IMR-90 (cell line): ENCODE data around the gene CSK. TPM values are rescaled to one million over a fixed set of nuclear protein-coding genes. Genes with fewer than 3 reads are reported as not detected.

Experiments
- ATAC-seq: fragments of 200-7000 bp; cut with Tn5 transposase; 2 replicates; pipeline ENCODE4 v1.9.1; 2020; ENCODE audit warnings: low read depth, mild to moderate bottlenecking, moderate library complexity
- BruUV-seq: library from RNA; stranded (reverse); fragments of 400-500 nt; replicated peaks from 2 replicates; lab custom pipeline; 2021; lab: Mats Ljungman, UMichigan
- CTCF ChIA-PET: fragments of 300-600 bp; formaldehyde crosslinking; extraction: SDS; loops from one replicate; lab custom pipeline; 2021; ENCODE audit warnings: antibody characterized with exemption; lab: Yijun Ruan, JAX
- POLR2A ChIA-PET: fragments of 300-600 bp; sonication (Branson Sonifier 250); formaldehyde crosslinking; loops from one replicate; lab custom pipeline; 2022; ENCODE audit warnings: antibody characterized with exemption; ENCODE audit not compliant: unreplicated experiment; lab: Charles Lee
- DNase-seq: peaks from one replicate; pipeline ENCODE4 v3.0.0; 2013
- H2AFZ ChIP-seq: replicated peaks from 2 replicates; pipeline ENCODE3; 2013; ENCODE audit warnings: low read length, mild to moderate bottlenecking; ENCODE audit not compliant: poor library complexity
- H2AK5ac ChIP-seq: 2 replicates; pipeline ENCODE4 v1.6.1; 2013; ENCODE audit warnings: low read depth, low read length, inconsistent platforms
- H2AK9ac ChIP-seq: replicated peaks from 2 replicates; pipeline ENCODE3; 2013; ENCODE audit warnings: mild to moderate bottlenecking, low read depth, low read length, moderate library complexity; ENCODE audit not compliant: poor library complexity
- H2BK120ac ChIP-seq: 2 replicates; pipeline ENCODE4 v1.6.1; 2013; ENCODE audit warnings: low read depth, low read length, inconsistent platforms
- H2BK15ac ChIP-seq: 3 replicates; pipeline ENCODE4 v1.6.1; 2013; ENCODE audit warnings: low read depth, low read length, inconsistent platforms
- H2BK20ac ChIP-seq: 2 replicates; pipeline ENCODE4 v1.6.1; 2013; ENCODE audit warnings: low read depth, mild to moderate bottlenecking, inconsistent platforms, low read length, moderate library complexity
- H2BK5ac ChIP-seq: 2 replicates; pipeline ENCODE4 v1.6.1; 2013; ENCODE audit warnings: mild to moderate bottlenecking, low read depth, low read length, inconsistent platforms; ENCODE audit not compliant: poor library complexity, severe bottlenecking
- H3K14ac ChIP-seq: replicated peaks from 2 replicates; pipeline ENCODE4 v1.6.1; 2013; ENCODE audit warnings: low read depth, low read length, inconsistent platforms
- H3K18ac ChIP-seq: 2 replicates; pipeline ENCODE4 v1.6.1; 2013; ENCODE audit warnings: low read depth, low read length, control low read depth
- H3K23ac ChIP-seq: 2 replicates; pipeline ENCODE4 v1.6.1; 2013; ENCODE audit warnings: low read depth, low read length, inconsistent platforms
- H3K27ac ChIP-seq: 2 replicates; pipeline ENCODE4 v1.5.1; 2013; ENCODE audit warnings: mild to moderate bottlenecking, control low read depth, low read length; ENCODE audit not compliant: insufficient read depth
- H3K27me3 ChIP-seq: 2 replicates; pipeline ENCODE4 v1.6.1; 2013; ENCODE audit warnings: low read length; ENCODE audit not compliant: control insufficient read depth, insufficient read depth
- H3K36me3 ChIP-seq: 2 replicates; pipeline ENCODE4 v1.6.1; 2013; ENCODE audit warnings: low read length, mixed read lengths; ENCODE audit not compliant: control insufficient read depth, insufficient read depth
- H3K4ac ChIP-seq: 2 replicates; pipeline ENCODE4 v1.6.1; 2013; ENCODE audit warnings: low read depth, low read length, inconsistent platforms
- H3K4me1 ChIP-seq: 2 replicates; pipeline ENCODE4 v1.6.1; 2013; ENCODE audit warnings: low read length, mixed read lengths; ENCODE audit not compliant: control insufficient read depth, insufficient read depth
- H3K4me2 ChIP-seq: 2 replicates; pipeline ENCODE4 v1.6.1; 2013; ENCODE audit warnings: low read depth, mild to moderate bottlenecking, control low read depth, low read length, moderate library complexity
- H3K4me3 ChIP-seq: 2 replicates; pipeline ENCODE4 v1.5.1; 2013; ENCODE audit warnings: low read depth, mild to moderate bottlenecking, control low read depth, low read length, moderate library complexity; ENCODE audit not compliant: insufficient read depth
- H3K56ac ChIP-seq: 2 replicates; pipeline ENCODE4 v1.6.1; 2013; ENCODE audit warnings: low read length, inconsistent platforms; ENCODE audit not compliant: insufficient read depth; ENCODE audit errors: extremely low read depth
- H3K79me1 ChIP-seq, 2 experiments: 2 replicates each; pipeline ENCODE4 v1.6.1; 2013; ENCODE audit warnings: low read length in 2 of 2, inconsistent platforms in 1 of 2, low read depth in 1 of 2
- H3K9ac ChIP-seq: 2 replicates; pipeline ENCODE4 v1.6.1; 2013; ENCODE audit warnings: low read depth, low read length, control low read depth
- H3K9me1 ChIP-seq: 2 replicates; pipeline ENCODE4 v1.6.1; 2013; ENCODE audit warnings: low read length, inconsistent platforms; ENCODE audit not compliant: insufficient read depth
- H3K9me3 ChIP-seq: 2 replicates; pipeline ENCODE4 v1.6.1; 2013; ENCODE audit warnings: low read length; ENCODE audit not compliant: control insufficient read depth, insufficient read depth
- H4K20me1 ChIP-seq: 2 replicates; pipeline ENCODE4 v1.6.1; 2013; ENCODE audit warnings: low read length, inconsistent platforms; ENCODE audit not compliant: insufficient read depth
- H4K5ac ChIP-seq: 2 replicates; pipeline ENCODE4 v1.6.1; 2013; ENCODE audit warnings: mild to moderate bottlenecking, low read depth, low read length, control low read depth
- H4K8ac ChIP-seq, 2 experiments: 2 replicates each; pipeline ENCODE4 v1.6.1; 2013; ENCODE audit warnings: low read depth in 2 of 2, low read length in 2 of 2, control low read depth in 1 of 2, inconsistent platforms in 1 of 2
- H4K91ac ChIP-seq: 2 replicates; pipeline ENCODE4 v1.6.1; 2013; ENCODE audit warnings: low read depth, low read length, inconsistent platforms; ENCODE audit not compliant: insufficient read depth
- BHLHE40 ChIP-seq: fragments of 150-350 bp; IDR thresholded peaks from 2 replicates; pipeline ENCODE4 v1.6.1; 2016; ENCODE audit warnings: mild to moderate bottlenecking, low read depth, low read length
- CEBPB ChIP-seq: IDR thresholded peaks from 2 replicates; pipeline ENCODE4 v1.6.1; 2012; ENCODE audit warnings: low read depth, low read length, improper control_type of control experiment
- CHD1 ChIP-seq: IDR thresholded peaks from 2 replicates; pipeline ENCODE4 v1.6.1; 2012; ENCODE audit warnings: low read depth, low read length, improper control_type of control experiment
- FOS ChIP-seq: fragments of 150-350 bp; IDR thresholded peaks from 2 replicates; pipeline ENCODE4 v1.6.1; 2016; ENCODE audit warnings: low read depth, low read length
- MAZ ChIP-seq: IDR thresholded peaks from 2 replicates; pipeline ENCODE4 v1.6.1; 2012; ENCODE audit warnings: low read depth, mild to moderate bottlenecking, low read length, improper control_type of control experiment, moderate library complexity, borderline replicate concordance
- MXI1 ChIP-seq: IDR thresholded peaks from 2 replicates; pipeline ENCODE4 v1.6.1; 2012; ENCODE audit warnings: low read depth, mild to moderate bottlenecking, low read length, moderate library complexity, borderline replicate concordance
- NFE2L2 ChIP-seq: fragments of 150-350 bp; IDR thresholded peaks from 2 replicates; pipeline ENCODE4 v1.6.1; 2016; ENCODE audit warnings: low read depth, mild to moderate bottlenecking, low read length
- POLR2A ChIP-seq: IDR thresholded peaks from 2 replicates; pipeline ENCODE4 v1.6.1; 2012; ENCODE audit warnings: mild to moderate bottlenecking, low read depth, low read length
- RAD21 ChIP-seq: IDR thresholded peaks from 2 replicates; pipeline ENCODE4 v1.6.1; 2012; ENCODE audit warnings: low read length, improper control_type of control experiment
- RCOR1 ChIP-seq: IDR thresholded peaks from 2 replicates; pipeline ENCODE4 v1.6.1; 2012; ENCODE audit warnings: mild to moderate bottlenecking, low read length, improper control_type of control experiment; ENCODE audit not compliant: insufficient replicate concordance
- SMC3 ChIP-seq: fragments of 150-350 bp; IDR thresholded peaks from 2 replicates; pipeline ENCODE4 v1.6.1; 2016; ENCODE audit warnings: low read depth, mild to moderate bottlenecking, antibody characterized with exemption, low read length, moderate library complexity
- USF2 ChIP-seq: fragments of 150-350 bp; IDR thresholded peaks from 2 replicates; pipeline ENCODE4 v1.6.1; 2017; ENCODE audit warnings: mild to moderate bottlenecking, antibody characterized with exemption, low read length, low read depth
- WGBS, 2 experiments: methylation state at CpG; one replicate each; pipeline versions ENCODE4 v1.1.5 to v1.1.7; 2013; ENCODE audit warnings: missing lambda C conversion rate in 2 of 2; ENCODE audit not compliant: insufficient read length in 1 of 2; ENCODE audit errors: extremely low coverage in 2 of 2; 5-methylcytosine and 5-hydroxymethylcytosine counted together
- dilution Hi-C: fragments of 300-500 bp; cut with HindIII; formaldehyde crosslinking; loops from one replicate; pipeline ENCODE4 v1.14.3; 2018; ENCODE audit warnings: low sequenced_read_pairs; ENCODE audit not compliant: unreplicated experiment
- in situ Hi-C: fragments of 300-500 bp; cut with MboI; formaldehyde crosslinking; loops from 3 replicates; pipeline ENCODE4 v1.14.3; 2019; ENCODE audit warnings: low sequenced_read_pairs, inconsistent platforms, mixed read lengths
- intact Hi-C: fragments of 100-400 bp; cut with micrococcal nuclease; formaldehyde crosslinking; loops from 2 replicates; pipeline ENCODE4 v1.10.0; 2022
- polyA plus RNA-seq, 3 experiments: library from polyadenylated mRNA; depleted of rRNA; stranded (reverse); fragments of >200 nt; gene quantifications; 2 replicates each; pipeline ENCODE4 v1.2.3, GENCODE V29; 2012; ENCODE audit warnings: low replicate concordance in 1 of 3
- total RNA-seq: library from RNA; depleted of rRNA; stranded (reverse); fragments of >200 nt; gene quantifications from 2 replicates; pipeline ENCODE4 v1.2.3, GENCODE V29; 2012
- TF ChIP-seq, protein P1 (sequence below): fragments of 150-350 bp; IDR thresholded peaks from 2 replicates; pipeline ENCODE4 v1.6.1; 2016; ENCODE audit warnings: low read depth, mild to moderate bottlenecking, low read length, moderate library complexity, borderline replicate concordance

Gene CSK
- total and polyA plus RNA-seq, 2 of the 4 experiments (the other 2 are of a cell fraction), result 10.8 to 54.0 TPM

GRCh38 chr15:74767167-74768098 is 14.4 kb upstream of the CSK start:
- in situ Hi-C loops (loop anchor here (5.0 kb wide), 1 partner anchor 130 kb away; no protein-coding TSS in a partner anchor), dilution Hi-C loops (no loop called here), intact Hi-C loops (no loop called here)
- no peak overlapping the region for H4K8ac ChIP-seq
- no peak for ATAC-seq
- no peak overlapping the region for H2BK120ac ChIP-seq
- no peaks in the 10 kb centered on the region for H3K79me1 ChIP-seq
- H3K9ac ChIP-seq, result no peak overlapping the region
- no peak overlapping the region for H3K4me2 ChIP-seq
- H3K9me3 ChIP-seq, result no peaks in the 10 kb centered on the region
- TF ChIP-seq, protein P1, sequence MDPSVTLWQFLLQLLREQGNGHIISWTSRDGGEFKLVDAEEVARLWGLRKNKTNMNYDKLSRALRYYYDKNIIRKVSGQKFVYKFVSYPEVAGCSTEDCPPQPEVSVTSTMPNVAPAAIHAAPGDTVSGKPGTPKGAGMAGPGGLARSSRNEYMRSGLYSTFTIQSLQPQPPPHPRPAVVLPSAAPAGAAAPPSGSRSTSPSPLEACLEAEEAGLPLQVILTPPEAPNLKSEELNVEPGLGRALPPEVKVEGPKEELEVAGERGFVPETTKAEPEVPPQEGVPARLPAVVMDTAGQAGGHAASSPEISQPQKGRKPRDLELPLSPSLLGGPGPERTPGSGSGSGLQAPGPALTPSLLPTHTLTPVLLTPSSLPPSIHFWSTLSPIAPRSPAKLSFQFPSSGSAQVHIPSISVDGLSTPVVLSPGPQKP, result no peak
- TF ChIP-seq RCOR1 (no peak), USF2 (no peak), MAZ (no peak), MXI1 (no peak), CHD1 (no peak), CEBPB (no peak), RAD21 (no peak), FOS (no peak), POLR2A (no peak), BHLHE40 (no peak), SMC3 (no peak), NFE2L2 (no peak)
- H3K23ac ChIP-seq, result no peak overlapping the region
- no peaks in the 10 kb centered on the region for H3K36me3 ChIP-seq
- H4K5ac ChIP-seq, result no peak overlapping the region
- H3K18ac ChIP-seq, result no peak overlapping the region
- H4K20me1 ChIP-seq, result no peaks in the 10 kb centered on the region
- no peak overlapping the region for H3K4ac ChIP-seq
- POLR2A ChIA-PET, result no interaction called here
- H2BK5ac ChIP-seq, result no peak overlapping the region
- H3K27me3 ChIP-seq, result peaks cover 22% of the 10 kb centered on the region; the same call in 1 of the 2 replicates
- H2AK5ac ChIP-seq, result no peak overlapping the region
- no peak overlapping the region for H3K4me3 ChIP-seq
- CTCF ChIA-PET, result interaction anchor here (0.6 to 3.9 kb wide), 8 partner anchors 127 to 202 kb away, joined by 3 to 21 read pairs (median 6); no protein-coding TSS in a partner anchor
- WGBS, 2 experiments, result no CpG with 5 or more reads among the region's 14 CpGs
- no peaks in the 10 kb centered on the region for H3K9me1 ChIP-seq
- H2BK15ac ChIP-seq, result no peak overlapping the region
- no peak overlapping the region for H4K91ac ChIP-seq
- no peak overlapping the region for H3K56ac ChIP-seq
- H2AK9ac ChIP-seq, result no peak overlapping the region
- H2BK20ac ChIP-seq, result no peak overlapping the region
- no peak overlapping the region for H3K27ac ChIP-seq
- no peak overlapping the region for H2AFZ ChIP-seq
- no peak for DNase-seq
- no TSS peak for BruUV-seq
- H3K4me1 ChIP-seq, result no peaks in the 10 kb centered on the region
- no peak overlapping the region for H3K14ac ChIP-seq
